MM.1S (cell line): Measurements from ENCODE around the gene LRPAP1.
"Not testable (repeated sequence)": the region's sequence is repeated elsewhere in the genome, so short reads cannot be mapped to it uniquely, and the experiment has no call there.

Source experiments
- DNase-seq: peaks from one replicate; pipeline ENCODE4 v3.0.0-alpha.2; 2015
- H2AFZ ChIP-seq: fragments of 300-600 bp; sonication (generic); 2 replicates; pipeline ENCODE4 v1.6.0; 2016; ENCODE audit warnings: antibody characterized with exemption, low read length
- H3F3A ChIP-seq: fragments of 300-600 bp; sonication (generic); 2 replicates; pipeline ENCODE4 v1.6.1; 2016; ENCODE audit warnings: mild to moderate bottlenecking, antibody characterized with exemption, low read length, moderate library complexity, mixed read lengths; ENCODE audit not compliant: insufficient read depth
- H3K27ac ChIP-seq: fragments of 300-600 bp; sonication (generic); 2 replicates; pipeline ENCODE4 v1.5.1; 2016; ENCODE audit warnings: mild to moderate bottlenecking, low read length
- H3K27me3 ChIP-seq: fragments of 300-600 bp; sonication (generic); replicated peaks from 2 replicates; pipeline ENCODE4 v1.6.0; 2016; ENCODE audit warnings: low read length; ENCODE audit not compliant: insufficient read depth
- H3K36me3 ChIP-seq: fragments of 300-600 bp; sonication (generic); replicated peaks from 2 replicates; pipeline ENCODE4 v1.6.1; 2016; ENCODE audit warnings: mild to moderate bottlenecking, low read length, mixed read lengths; ENCODE audit not compliant: insufficient read depth
- H3K4me1 ChIP-seq: fragments of 300-600 bp; sonication (generic); 2 replicates; pipeline ENCODE4 v1.6.1; 2016; ENCODE audit warnings: low read length, mixed read lengths
- H3K4me2 ChIP-seq: fragments of 300-600 bp; sonication (generic); 2 replicates; pipeline ENCODE4 v1.6.0; 2016; ENCODE audit warnings: low read depth, low read length
- H3K4me3 ChIP-seq: fragments of 300-600 bp; sonication (generic); 2 replicates; pipeline ENCODE4 v1.5.1; 2016; ENCODE audit warnings: low read length, mixed read lengths
- H3K79me2 ChIP-seq: fragments of 300-600 bp; sonication (generic); 2 replicates; pipeline ENCODE4 v1.6.1; 2016; ENCODE audit warnings: mixed run types, low read length, mixed read lengths
- H3K9ac ChIP-seq: fragments of 300-600 bp; sonication (generic); 2 replicates; pipeline ENCODE4 v1.6.1; 2016; ENCODE audit warnings: low read length, mixed read lengths
- H3K9me2 ChIP-seq: fragments of 300-600 bp; sonication (generic); replicated peaks from 2 replicates; pipeline ENCODE4 v1.6.1; 2016; ENCODE audit warnings: mild to moderate bottlenecking, low read length, mixed read lengths; ENCODE audit not compliant: insufficient read depth
- H3K9me3 ChIP-seq: fragments of 300-600 bp; sonication (generic); replicated peaks from 2 replicates; pipeline ENCODE4 v1.6.1; 2016; ENCODE audit warnings: mild to moderate bottlenecking, low read length, mixed read lengths; ENCODE audit not compliant: insufficient read depth
- H4K20me1 ChIP-seq: fragments of 300-600 bp; sonication (generic); 2 replicates; pipeline ENCODE4 v1.6.1; 2016; ENCODE audit warnings: mild to moderate bottlenecking, low read length, moderate library complexity, mixed read lengths; ENCODE audit not compliant: insufficient read depth
- CTCF ChIP-seq: fragments of 300-600 bp; sonication (generic); IDR thresholded peaks from 2 replicates; pipeline ENCODE4 v1.5.1; 2016; ENCODE audit warnings: antibody characterized with exemption, low read length, mixed read lengths
- EZH2 ChIP-seq: fragments of 300-600 bp; sonication (generic); optimal IDR thresholded peaks from 2 replicates; pipeline ENCODE3; 2017; ENCODE audit warnings: low read depth, mild to moderate bottlenecking, antibody characterized with exemption, low read length, mixed read lengths
- EZH2phosphoT487 ChIP-seq: fragments of 300-600 bp; sonication (generic); IDR thresholded peaks from 2 replicates; pipeline ENCODE4 v1.6.1; 2018; ENCODE audit warnings: antibody characterized with exemption, low read length

LRPAP1 gene

GRCh38 chr4:3576533-3577207 lies 44.4 kb upstream of the LRPAP1 start:
- not testable (repeated sequence) for H4K20me1 ChIP-seq, H3F3A ChIP-seq, DNase-seq, H3K79me2 ChIP-seq, H3K36me3 ChIP-seq, H3K27ac ChIP-seq, H3K4me1 ChIP-seq, H3K9me3 ChIP-seq, H2AFZ ChIP-seq, H3K4me3 ChIP-seq, H3K4me2 ChIP-seq, H3K9ac ChIP-seq, H3K9me2 ChIP-seq
- H3K27me3 ChIP-seq: peaks cover 41% of the 10 kb centered on the region

GRCh38 chr4:3575426-3576369 lies 43.5 kb upstream of the LRPAP1 start:
- not testable (repeated sequence) for H3K4me3 ChIP-seq, H3F3A ChIP-seq, DNase-seq, H3K79me2 ChIP-seq, H3K4me1 ChIP-seq, H3K9ac ChIP-seq, H3K9me2 ChIP-seq, H3K4me2 ChIP-seq, H3K36me3 ChIP-seq, H3K27ac ChIP-seq, H3K9me3 ChIP-seq, H2AFZ ChIP-seq, H4K20me1 ChIP-seq
- peaks cover 47% of the 10 kb centered on the region for H3K27me3 ChIP-seq

- H3K79me2 ChIP-seq, H4K20me1 ChIP-seq, H3K9ac ChIP-seq, H3K4me2 ChIP-seq, H3F3A ChIP-seq, H3K27ac ChIP-seq, H3K9me3 ChIP-seq, H3K9me2 ChIP-seq, H3K4me3 ChIP-seq, H3K4me1 ChIP-seq, DNase-seq, H3K36me3 ChIP-seq, H2AFZ ChIP-seq: not testable (repeated sequence)
- peaks cover 49% of the 10 kb centered on the region for H3K27me3 ChIP-seq
Measured at GRCh38 chr4:3574865-3575264, 42.6 kb upstream of the LRPAP1 start.

GRCh38 chr4:3574346-3574745 lies 42.1 kb upstream of the LRPAP1 start:
- DNase-seq, H4K20me1 ChIP-seq, H3K4me3 ChIP-seq, H3K36me3 ChIP-seq, H3F3A ChIP-seq, H3K4me1 ChIP-seq, H3K79me2 ChIP-seq, H2AFZ ChIP-seq, H3K27ac ChIP-seq, H3K9me3 ChIP-seq, H3K4me2 ChIP-seq, H3K9ac ChIP-seq, H3K9me2 ChIP-seq: not testable (repeated sequence)
- peaks cover 51% of the 10 kb centered on the region for H3K27me3 ChIP-seq

- TF ChIP-seq EZH2 (no peak), EZH2phosphoT487 (no peak), CTCF (no peak)
- no peaks in the 10 kb centered on the region for H3K79me2 ChIP-seq
- H3K4me2 ChIP-seq: no peak overlapping the region
- no peaks in the 10 kb centered on the region for H3F3A ChIP-seq
- H4K20me1 ChIP-seq: no peaks in the 10 kb centered on the region
- no peaks in the 10 kb centered on the region for H3K36me3 ChIP-seq
- no peak overlapping the region for H2AFZ ChIP-seq
- H3K27ac ChIP-seq: no peak overlapping the region
- H3K4me3 ChIP-seq: no peak overlapping the region
- H3K4me1 ChIP-seq: no peaks in the 10 kb centered on the region
- H3K9me3 ChIP-seq: no peaks in the 10 kb centered on the region
- no peak overlapping the region for H3K9ac ChIP-seq
- no peak for DNase-seq
- no peaks in the 10 kb centered on the region for H3K9me2 ChIP-seq
- peaks cover 48% of the 10 kb centered on the region for H3K27me3 ChIP-seq
Measured at GRCh38 chr4:3573131-3573530, 40.9 kb upstream of the LRPAP1 start.
